Ovary (tissue), 9 donors: ENCODE data around the gene DRC3. TPM values are rescaled to one million over a fixed set of nuclear protein-coding genes. Genes with fewer than 3 reads are reported as not detected.

Experiments
- DNase-seq, 5 donors: peaks; one replicate each; pipeline ENCODE4 v3.0.0-alpha.2; 2019 to 2020
- H3K27ac ChIP-seq, 2 donors: fragments of 200-600 bp; one replicate each; pipeline versions ENCODE4 v1.5.1 to v1.8.0; 2019 to 2022
- H3K27me3 ChIP-seq: fragments of 200-600 bp; one replicate; pipeline ENCODE4 v1.8.0; 2022
- H3K36me3 ChIP-seq: fragments of 200-600 bp; sonication (generic); one replicate; pipeline ENCODE4 v1.5.1; 2019
- H3K4me1 ChIP-seq: one replicate; pipeline ENCODE4 v1.8.1; 2013; ENCODE audit warnings: mild to moderate bottlenecking, moderate library complexity; ENCODE audit not compliant: insufficient read depth
- H3K4me3 ChIP-seq: fragments of 200-600 bp; sonication (generic); one replicate; pipeline ENCODE4 v1.5.1; 2017
- H3K9me3 ChIP-seq, 2 donors: fragments of 200-600 bp in 1 of 2; sonication (generic) in 1 of 2; one replicate each; pipeline versions ENCODE4 v1.5.1 to v1.8.1; 2013 to 2019; ENCODE audit warnings: mild to moderate bottlenecking in 1 of 2, moderate library complexity in 1 of 2
- EP300 ChIP-seq: sonication (generic); formaldehyde crosslinking; IDR thresholded peaks from one replicate; pipeline ENCODE4 v1.6.1; 2017; ENCODE audit warnings: antibody characterized with exemption
- POLR2A ChIP-seq: fragments of 450-650 bp; IDR thresholded peaks from one replicate; pipeline ENCODE4 v1.6.1; 2017; ENCODE audit warnings: antibody characterized with exemption, mild to moderate bottlenecking, moderate library complexity
- WGBS, 3 donors: extraction: QIAGEN DNeasy Blood & Tissue Kit in 1 of 3; methylation state at CpG; one replicate each; pipeline versions ENCODE4 v1.1.5 to v1.1.7; 2013 to 2017; 5-methylcytosine and 5-hydroxymethylcytosine counted together
- intact Hi-C, 4 donors: fragments of 100-400 bp; cut with DNase I; formaldehyde crosslinking; loops; one replicate each; pipeline versions ENCODE4 v1.11.0 to v1.15.1; 2022 to 2023
- polyA plus RNA-seq, 2 donors: library from polyadenylated mRNA; stranded (reverse); fragments of 200-250 nt in 1 of 2; fragments of 350-450 nt in 1 of 2; fragmentation: Illumina TruSeq in 1 of 2; extraction: RNeasy Lipid Tissue Mini Kit (QIAGEN cat#74804) in 1 of 2; gene quantifications; one replicate each; pipeline ENCODE4 v1.2.3, GENCODE V29; 2013 to 2014
- total RNA-seq, 7 donors: library from RNA; depleted of rRNA in 2 of 7; stranded (reverse); fragments of >200 nt in 2 of 7; fragmentation: NEBNext Ultra II Directional in 3 of 7; extraction: Animal tissue kit (Norgen Biotek cat#: 25700) in 3 of 7; gene quantifications; one replicate each; pipeline versions ENCODE4 v1.1.0 to v1.2.4, GENCODE V29; 2016 to 2023
- TF ChIP-seq, protein P1 (sequence below), 3 donors: fragments of 450-650 bp in 2 of 3; fragments of 200-600 bp in 1 of 3; IDR thresholded peaks; one replicate each; pipeline versions ENCODE4 v1.5.1 to v1.8.0; 2016 to 2022; ENCODE audit warnings: antibody characterized with exemption in 3 of 3, mild to moderate bottlenecking in 1 of 3
- donor health status: DM: no; HTN: no; CAD: no; lungs with moderate emphysema.
- donor health status: DM: no; HTN: no; CAD: no.
- donor health status: Bipolar disorder and iron deficiency.
- donor health status: DM: yes; HTN: yes; CAD: no.
- donor health status: DM: no; HTN: no; CAD: no.
- donor health status: DM: yes; HTN: yes; CAD: no.

DRC3 gene
- total and polyA plus RNA-seq, 9 donors = 3.6 to 35.3 (median 6.0) TPM

- H3K9me3 ChIP-seq = no peaks in the 10 kb centered on the region
- no peaks in the 10 kb centered on the region for H3K4me1 ChIP-seq
- no peak for TF ChIP-seq POLR2A
- no peak for TF ChIP-seq EP300
- TF ChIP-seq, protein P1, sequence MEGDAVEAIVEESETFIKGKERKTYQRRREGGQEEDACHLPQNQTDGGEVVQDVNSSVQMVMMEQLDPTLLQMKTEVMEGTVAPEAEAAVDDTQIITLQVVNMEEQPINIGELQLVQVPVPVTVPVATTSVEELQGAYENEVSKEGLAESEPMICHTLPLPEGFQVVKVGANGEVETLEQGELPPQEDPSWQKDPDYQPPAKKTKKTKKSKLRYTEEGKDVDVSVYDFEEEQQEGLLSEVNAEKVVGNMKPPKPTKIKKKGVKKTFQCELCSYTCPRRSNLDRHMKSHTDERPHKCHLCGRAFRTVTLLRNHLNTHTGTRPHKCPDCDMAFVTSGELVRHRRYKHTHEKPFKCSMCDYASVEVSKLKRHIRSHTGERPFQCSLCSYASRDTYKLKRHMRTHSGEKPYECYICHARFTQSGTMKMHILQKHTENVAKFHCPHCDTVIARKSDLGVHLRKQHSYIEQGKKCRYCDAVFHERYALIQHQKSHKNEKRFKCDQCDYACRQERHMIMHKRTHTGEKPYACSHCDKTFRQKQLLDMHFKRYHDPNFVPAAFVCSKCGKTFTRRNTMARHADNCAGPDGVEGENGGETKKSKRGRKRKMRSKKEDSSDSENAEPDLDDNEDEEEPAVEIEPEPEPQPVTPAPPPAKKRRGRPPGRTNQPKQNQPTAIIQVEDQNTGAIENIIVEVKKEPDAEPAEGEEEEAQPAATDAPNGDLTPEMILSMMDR (IDR thresholded peaks at IDR 0.05) = no peak
- 84 to 93% (median 90%) methylated on average over 2 of the region's 2 CpGs for WGBS, 3 donors
- no peak overlapping the region for H3K27ac ChIP-seq
- H3K27me3 ChIP-seq = no peaks in the 10 kb centered on the region
- no peak overlapping the region for H3K4me3 ChIP-seq
- no peaks in the 10 kb centered on the region for H3K36me3 ChIP-seq
- no peak for DNase-seq
- intact Hi-C loops = no loop called here
Measured at GRCh38 chr17:18002171-18002570, 29.5 kb downstream of the DRC3 start.

GRCh38 chr17:18004345-18004744, 31.7 kb downstream of the DRC3 start:
- Histone ChIP-seq H3K27me3 (no peaks in the 10 kb centered on the region), H3K9me3 (no peaks in the 10 kb centered on the region), H3K27ac (no peak overlapping the region), H3K4me1 (no peaks in the 10 kb centered on the region), H3K36me3 (no peaks in the 10 kb centered on the region), H3K4me3 (no peak overlapping the region)
- DNase-seq = no peak
- 79 to 86% (median 84%) methylated on average over 9 of the region's 9 CpGs for WGBS, 3 donors
- TF ChIP-seq, protein P1 (IDR thresholded peaks at IDR 0.05) = no peak
- TF ChIP-seq POLR2A = no peak
- TF ChIP-seq EP300 = no peak
- intact Hi-C loops = no loop called here

DNA sequence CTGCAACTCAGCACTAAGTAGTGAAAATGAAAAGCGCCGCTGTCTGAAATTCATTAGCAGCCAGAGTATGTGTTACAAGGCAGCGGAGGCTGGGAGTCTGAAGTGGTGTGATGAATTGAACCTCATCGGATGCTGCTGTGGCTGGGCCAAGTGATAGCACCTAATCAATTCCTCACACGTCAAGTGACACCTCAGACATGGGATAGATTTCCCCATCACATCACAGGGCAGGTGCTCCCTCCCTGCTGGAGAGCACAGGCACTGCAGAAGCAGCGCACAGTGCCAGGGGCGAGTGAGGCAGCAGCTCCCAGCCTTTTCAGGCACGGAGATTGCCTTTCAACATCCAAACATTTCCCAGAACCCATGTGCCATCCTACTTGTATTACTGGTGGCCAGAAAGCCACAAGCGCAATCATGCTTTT, 32.2 kb downstream of the DRC3 start:
- no peaks in the 10 kb centered on the region for H3K4me1 ChIP-seq
- WGBS, 3 donors = 81 to 84% (median 84%) methylated on average over 9 of the region's 9 CpGs
- no peak overlapping the region for H3K4me3 ChIP-seq
- no peak overlapping the region for H3K27ac ChIP-seq
- H3K9me3 ChIP-seq = no peaks in the 10 kb centered on the region
- H3K36me3 ChIP-seq = no peaks in the 10 kb centered on the region
- H3K27me3 ChIP-seq = no peaks in the 10 kb centered on the region
- TF ChIP-seq, protein P1 (IDR thresholded peaks at IDR 0.05) = no peak
- no peak for TF ChIP-seq POLR2A
- no peak for TF ChIP-seq EP300
- intact Hi-C loops = no loop called here
- no peak for DNase-seq

GRCh38 chr17:18005496-18005895, 32.8 kb downstream of the DRC3 start:
- DNase-seq = no peak
- 85 to 90% (median 88%) methylated on average over 3 of the region's 3 CpGs for WGBS, 3 donors
- no peak overlapping the region for H3K27ac ChIP-seq
- intact Hi-C loops = no loop called here
- H3K4me3 ChIP-seq = no peak overlapping the region
- no peaks in the 10 kb centered on the region for H3K4me1 ChIP-seq
- H3K27me3 ChIP-seq = no peaks in the 10 kb centered on the region
- H3K36me3 ChIP-seq = no peaks in the 10 kb centered on the region
- H3K9me3 ChIP-seq = no peaks in the 10 kb centered on the region
- TF ChIP-seq, protein P1 (IDR thresholded peaks at IDR 0.05) = no peak
- TF ChIP-seq POLR2A (no peak), EP300 (no peak)
